HFF-Myc (cell line): Measurements from ENCODE around the gene KCTD4.
"Not testable (repeated sequence)": the region's sequence is repeated elsewhere in the genome, so short reads cannot be mapped to it uniquely, and the experiment has no call there.

Source experiments
- DNase-seq: peaks from one replicate; pipeline ENCODE4 v3.0.0-alpha.2; 2011; ENCODE audit warnings: low read depth; ENCODE audit errors: extremely low read depth
- H3K4me3 ChIP-seq: replicated peaks from 2 replicates; pipeline ENCODE4 v1.5.1; 2011; ENCODE audit warnings: low read depth, mild to moderate bottlenecking, control low read depth, low read length
- CTCF ChIP-seq: IDR thresholded peaks from 2 replicates; pipeline ENCODE4 v1.5.1; 2012; ENCODE audit warnings: mild to moderate bottlenecking, low read depth, low read length, control low read depth; ENCODE audit errors: missing control alignments

KCTD4 gene

GRCh38 chr13:45200701-45201232 lies at the start of gene KCTD4:
KCTD4 (minus strand) TSS chr13:45201045; CDS start chr13:45194567, 6,478 bp downstream.
- no peak for DNase-seq
- no peak for TF ChIP-seq CTCF
- H3K4me3 ChIP-seq, result no peak within 1 kb of the TSS

- no peak for DNase-seq
- no peak for TF ChIP-seq CTCF
- no peak overlapping the region for H3K4me3 ChIP-seq
Observed at GRCh38 chr13:45249662-45250061, 48.8 kb upstream of the KCTD4 start.

- DNase-seq, H3K4me3 ChIP-seq: not testable (repeated sequence)
Observed at GRCh38 chr13:45244736-45245135, 43.9 kb upstream of the KCTD4 start.

- TF ChIP-seq CTCF, result no peak
- no peak for DNase-seq
- H3K4me3 ChIP-seq, result no peak overlapping the region
Observed at GRCh38 chr13:45243077-45243476, 42.2 kb upstream of the KCTD4 start.

- no peak for DNase-seq
- no peak overlapping the region for H3K4me3 ChIP-seq
- no peak for TF ChIP-seq CTCF
Observed at GRCh38 chr13:45242524-45242923, 41.7 kb upstream of the KCTD4 start.

- TF ChIP-seq CTCF, result no peak
- no peak for DNase-seq
- H3K4me3 ChIP-seq, result no peak overlapping the region
Observed at GRCh38 chr13:45242070-45242469, 41.2 kb upstream of the KCTD4 start.

GRCh38 chr13:45240143-45240542 lies 39.3 kb upstream of the KCTD4 start:
- TF ChIP-seq CTCF, result no peak
- H3K4me3 ChIP-seq, result no peak overlapping the region
- DNase-seq, result no peak
